GM12865 (cell line): ENCODE measurements around the gene PSMD10.

Experiments
- DNase-seq: peaks from one replicate; pipeline ENCODE4 v3.0.0; 2010; ENCODE audit warnings: low read depth
- H3K4me3 ChIP-seq: 2 replicates; pipeline ENCODE4 v1.5.1; 2011; ENCODE audit warnings: mild to moderate bottlenecking, low read depth, low read length, control low read depth
- TF ChIP-seq, protein P1 (sequence below): IDR thresholded peaks from 2 replicates; pipeline ENCODE4 v1.5.1; 2011; ENCODE audit warnings: low read length, control low read depth, low read depth, inconsistent platforms; ENCODE audit not compliant: insufficient read depth; ENCODE audit errors: missing control alignments

Gene PSMD10

DNA sequence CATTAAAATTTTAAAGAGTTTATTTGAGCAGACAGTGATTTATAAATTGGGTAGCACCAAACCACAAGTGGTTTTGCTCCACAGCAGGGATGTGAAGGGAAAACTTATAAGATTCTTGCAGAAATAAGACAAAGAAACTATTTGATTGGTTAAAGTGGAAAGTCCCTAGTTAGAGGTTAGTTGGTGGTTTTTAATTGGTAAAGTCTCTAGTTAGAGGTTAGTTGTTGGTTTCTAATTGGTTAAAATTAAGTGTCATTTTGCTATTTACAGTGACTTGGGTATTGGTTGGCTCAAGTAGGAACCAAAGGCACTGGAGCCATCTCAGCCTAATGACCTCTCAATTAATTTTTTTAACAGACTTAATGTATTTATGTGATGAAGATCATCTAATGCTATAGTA is 23.2 kb upstream of the PSMD10 start:
- no peak overlapping the region for H3K4me3 ChIP-seq
- DNase-seq = no peak
- TF ChIP-seq, protein P1, sequence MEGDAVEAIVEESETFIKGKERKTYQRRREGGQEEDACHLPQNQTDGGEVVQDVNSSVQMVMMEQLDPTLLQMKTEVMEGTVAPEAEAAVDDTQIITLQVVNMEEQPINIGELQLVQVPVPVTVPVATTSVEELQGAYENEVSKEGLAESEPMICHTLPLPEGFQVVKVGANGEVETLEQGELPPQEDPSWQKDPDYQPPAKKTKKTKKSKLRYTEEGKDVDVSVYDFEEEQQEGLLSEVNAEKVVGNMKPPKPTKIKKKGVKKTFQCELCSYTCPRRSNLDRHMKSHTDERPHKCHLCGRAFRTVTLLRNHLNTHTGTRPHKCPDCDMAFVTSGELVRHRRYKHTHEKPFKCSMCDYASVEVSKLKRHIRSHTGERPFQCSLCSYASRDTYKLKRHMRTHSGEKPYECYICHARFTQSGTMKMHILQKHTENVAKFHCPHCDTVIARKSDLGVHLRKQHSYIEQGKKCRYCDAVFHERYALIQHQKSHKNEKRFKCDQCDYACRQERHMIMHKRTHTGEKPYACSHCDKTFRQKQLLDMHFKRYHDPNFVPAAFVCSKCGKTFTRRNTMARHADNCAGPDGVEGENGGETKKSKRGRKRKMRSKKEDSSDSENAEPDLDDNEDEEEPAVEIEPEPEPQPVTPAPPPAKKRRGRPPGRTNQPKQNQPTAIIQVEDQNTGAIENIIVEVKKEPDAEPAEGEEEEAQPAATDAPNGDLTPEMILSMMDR = no peak

DNA sequence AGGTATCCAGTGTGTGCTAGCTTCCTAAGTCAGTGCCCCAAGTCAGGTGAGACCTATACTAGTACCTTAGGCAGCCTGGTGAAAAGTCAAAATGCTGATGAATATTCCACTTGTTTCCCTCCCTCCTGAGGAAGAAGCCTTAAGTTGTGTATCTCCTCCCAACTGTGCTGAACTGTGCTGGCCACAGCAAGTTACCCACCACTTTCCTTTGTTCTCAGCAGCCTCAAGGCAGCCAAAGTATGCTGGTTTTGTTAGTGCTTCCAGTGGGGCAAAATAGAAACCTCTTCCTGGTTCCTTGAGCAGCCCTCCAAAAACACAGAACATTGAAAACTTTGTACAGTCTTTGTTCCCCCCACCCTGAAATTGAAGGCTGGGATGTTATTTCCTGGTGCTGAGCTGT is 14.1 kb upstream of the PSMD10 start:
- H3K4me3 ChIP-seq = no peak overlapping the region
- TF ChIP-seq, protein P1 = no peak
- no peak for DNase-seq

DNA sequence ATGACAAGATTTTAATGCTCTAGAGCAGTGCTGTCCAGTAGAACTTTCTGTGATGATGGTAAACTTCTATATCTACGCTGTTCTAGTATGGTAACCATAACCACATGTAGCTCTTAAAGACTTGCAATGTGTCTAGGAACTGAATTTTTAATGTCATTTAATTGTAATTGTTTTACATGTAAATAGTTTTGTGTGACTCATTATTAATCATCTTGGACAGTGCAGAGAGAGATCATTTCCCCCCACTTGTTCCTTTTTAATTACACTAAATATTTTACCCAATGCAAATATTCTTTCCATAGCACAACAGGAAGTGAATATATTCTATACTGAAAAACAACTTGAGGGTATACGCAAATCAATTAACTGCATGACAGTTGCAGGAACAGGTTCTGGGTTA is 6.0 kb upstream of the PSMD10 start:
- no peak overlapping the region for H3K4me3 ChIP-seq
- no peak for DNase-seq
- TF ChIP-seq, protein P1 = no peak

DNA sequence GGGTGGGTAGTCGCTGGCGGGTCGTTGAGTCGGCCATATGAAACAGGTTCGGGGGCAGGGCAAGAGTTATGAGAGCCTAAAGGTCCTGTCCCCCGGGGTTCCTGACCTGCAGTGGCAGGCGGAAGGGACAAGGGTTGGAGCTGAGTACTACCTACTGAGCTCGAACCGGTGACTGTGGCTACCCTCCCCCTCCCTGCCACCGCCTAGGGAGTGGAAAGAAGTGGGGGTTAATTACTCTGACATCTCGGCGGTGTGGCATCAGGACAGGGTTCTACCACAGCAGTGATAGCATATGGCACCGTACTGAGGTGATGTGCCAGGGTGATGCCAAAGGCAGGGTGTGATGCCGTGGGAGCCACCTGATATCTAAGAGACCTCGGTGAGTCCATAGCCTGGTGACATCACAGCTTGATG is 543 bp upstream of the PSMD10 start:
- TF ChIP-seq, protein P1 = no peak
- H3K4me3 ChIP-seq = peak overlapping the region; percentile 84
- DNase-seq = no peak

DNA sequence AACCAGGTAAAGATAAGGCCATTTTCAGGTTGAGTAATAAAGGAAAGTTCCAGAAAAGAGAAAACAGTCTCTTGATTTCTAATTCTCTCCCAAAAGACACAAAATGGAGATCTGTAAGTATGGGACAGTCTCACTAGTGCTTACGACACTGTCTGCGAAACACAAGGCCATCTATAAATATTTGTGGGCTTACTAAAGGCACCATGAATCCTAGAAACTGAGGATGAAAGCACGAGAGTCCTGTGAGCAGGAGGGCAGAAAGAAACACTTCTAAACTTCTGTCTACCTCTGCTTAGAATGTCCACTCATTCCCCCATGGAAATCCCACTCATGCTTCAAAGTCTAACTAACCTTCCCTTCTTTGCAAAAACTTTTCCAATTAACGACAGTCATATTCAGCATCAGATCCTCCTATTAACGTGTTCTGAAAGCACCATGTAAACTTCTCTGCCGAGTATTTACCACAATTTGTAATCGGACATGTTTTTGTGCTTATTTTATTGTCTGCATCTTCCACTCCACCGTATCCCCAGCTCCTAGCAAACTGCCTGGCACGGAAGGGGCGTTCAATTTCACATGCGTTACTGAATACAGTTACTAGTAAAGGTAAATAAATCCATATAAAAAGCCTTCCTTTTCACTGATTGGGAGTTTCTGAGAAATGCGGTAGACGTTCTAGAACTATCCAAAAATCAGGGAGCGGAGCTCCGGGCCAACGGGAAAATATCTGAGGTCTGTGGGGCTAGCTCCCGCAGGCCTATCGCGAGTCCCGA is 665 bp downstream of the PSMD10 start:
- DNase-seq = peak; percentile 16
- TF ChIP-seq, protein P1 = no peak

DNA sequence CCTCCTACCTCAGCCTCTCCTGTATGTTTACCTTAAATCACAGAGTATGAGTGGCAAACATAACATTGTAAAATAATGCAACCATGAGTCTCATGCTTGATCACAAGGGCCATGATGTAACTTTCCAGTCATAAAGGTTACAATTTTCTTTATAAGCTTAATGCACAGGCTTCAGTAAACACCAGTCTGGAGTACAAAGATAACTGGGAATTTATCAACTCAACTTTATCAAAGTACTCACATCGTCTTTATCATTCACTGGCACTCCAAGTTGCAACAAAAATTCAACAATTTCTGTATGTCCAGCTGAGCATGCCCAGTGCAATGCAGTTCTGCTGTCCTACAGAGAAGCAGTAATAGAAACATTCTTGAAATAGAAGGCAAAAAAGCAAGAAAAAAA is 2.8 kb downstream of the PSMD10 start:
- H3K4me3 ChIP-seq = no peak overlapping the region
- no peak for DNase-seq
- TF ChIP-seq, protein P1 = no peak

More for the DNA sequence above, 665 bp downstream of the PSMD10 start:
- peak overlapping the region; percentile 82 for H3K4me3 ChIP-seq

DNA sequence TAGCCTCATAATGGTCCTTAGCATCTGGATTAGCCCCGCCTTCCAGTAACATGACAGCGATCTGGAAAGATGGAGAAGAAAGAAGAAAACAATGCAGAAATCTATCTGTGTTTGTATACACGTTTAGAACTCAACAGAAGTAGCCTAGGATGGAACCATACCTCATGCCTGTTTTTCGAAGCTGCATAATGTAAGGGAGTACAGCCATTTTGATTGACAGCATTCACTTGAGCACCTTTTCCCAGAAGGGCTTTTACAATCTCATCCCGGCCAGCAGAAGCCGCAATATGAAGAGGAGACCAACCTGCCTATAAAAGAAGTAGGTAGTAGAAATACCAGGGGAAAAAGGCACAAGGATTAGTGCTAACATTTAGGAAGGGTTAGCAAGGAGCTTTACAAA is 3.5 kb downstream of the PSMD10 start:
- TF ChIP-seq, protein P1 = no peak
- no peak for DNase-seq
- no peak overlapping the region for H3K4me3 ChIP-seq
